ENCODE data around the gene KCNMA1.

Gene KCNMA1

DNA sequence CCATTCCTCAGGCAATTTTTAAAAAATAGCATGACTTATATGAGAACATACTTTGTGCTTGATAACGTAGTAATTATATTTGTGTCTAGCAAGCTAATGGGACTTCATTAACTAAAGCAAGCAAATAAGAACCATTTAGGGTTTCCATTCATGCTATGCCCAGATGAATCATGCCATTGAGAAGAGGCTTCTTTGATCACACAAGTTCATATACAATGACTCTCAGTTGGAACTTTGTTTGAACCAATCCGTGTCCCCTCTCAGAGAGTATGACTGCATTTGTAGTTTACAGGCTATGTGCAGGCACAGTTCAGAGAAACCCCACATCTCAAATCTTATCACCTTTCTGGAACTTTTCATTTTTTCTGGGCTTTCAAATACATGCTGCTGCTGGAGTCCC, 614.2 kb downstream of the KCNMA1 start:
- no peak for DNase-seq

DNA sequence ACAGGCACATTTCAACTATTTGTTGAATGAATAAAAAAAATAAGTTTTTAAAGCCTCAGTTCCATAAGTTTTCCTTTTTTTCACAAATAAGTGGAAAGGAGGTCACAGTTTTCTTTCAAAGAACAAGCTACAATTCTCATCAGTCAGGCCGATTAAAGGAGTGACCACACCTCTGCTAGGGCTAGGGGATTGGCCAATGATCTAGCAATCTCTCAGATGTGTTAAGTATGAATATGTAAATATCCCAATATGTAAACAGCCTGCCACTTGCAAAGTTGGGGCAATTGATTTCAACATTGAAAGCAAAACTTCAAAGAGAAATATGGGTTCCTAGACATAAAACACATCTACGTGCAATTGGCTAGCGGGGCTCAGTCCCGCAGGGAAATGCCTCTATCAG, 614.9 kb downstream of the KCNMA1 start:
- DNase-seq = no peak

DNA sequence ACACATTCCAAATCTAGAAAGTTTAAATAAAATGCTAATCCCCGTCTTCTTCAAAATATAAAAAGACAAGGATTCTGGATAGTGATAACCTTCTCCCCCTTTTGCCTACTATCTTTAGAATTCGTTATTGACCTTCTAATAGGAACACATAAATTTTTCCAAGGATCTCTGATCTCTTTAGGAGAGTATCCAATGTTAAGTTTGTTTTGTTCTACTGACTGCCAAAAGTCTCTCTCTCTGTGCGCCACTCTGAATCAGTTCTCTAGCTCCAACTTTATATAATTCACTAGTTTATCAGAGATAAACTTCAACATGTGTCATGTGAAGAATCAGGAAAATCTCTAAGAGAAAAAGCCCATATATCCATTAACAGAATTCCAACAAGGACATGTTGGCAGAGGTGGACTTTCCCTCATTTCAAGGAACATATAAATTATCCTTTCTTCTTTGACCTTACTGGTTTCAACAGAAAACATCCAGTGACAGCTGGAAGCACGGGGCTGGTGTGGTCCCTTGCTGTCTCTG, 615.6 kb downstream of the KCNMA1 start:
- no peak for DNase-seq

DNA sequence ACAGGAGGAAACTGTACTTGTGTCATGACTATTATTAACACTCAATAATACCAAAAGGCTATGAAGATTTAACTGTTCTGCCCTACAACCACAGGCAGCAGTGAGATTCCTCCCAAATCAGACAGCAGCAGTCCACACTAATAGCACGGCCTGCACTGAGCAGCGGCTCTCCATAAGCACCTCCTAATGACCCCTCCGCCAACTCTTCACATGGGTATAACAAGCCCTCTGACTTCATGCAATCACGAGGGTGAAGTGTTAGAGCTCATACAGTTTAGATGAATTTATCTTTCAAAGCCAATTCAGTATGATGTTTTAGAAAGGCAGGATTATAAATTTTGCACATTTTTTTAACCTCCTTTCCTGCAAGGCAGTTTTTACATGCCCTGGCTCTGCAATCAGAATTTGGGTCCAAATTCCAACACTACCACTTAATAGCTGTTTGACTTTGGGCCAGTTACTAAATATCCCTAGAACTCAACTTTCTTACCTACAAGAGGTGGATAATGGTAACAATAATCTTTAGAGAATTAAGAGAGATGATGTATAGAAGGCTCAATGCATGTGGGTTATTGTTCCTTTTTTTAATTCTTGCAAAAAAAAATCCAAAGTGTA, 617.1 kb downstream of the KCNMA1 start:
- DNase-seq = no peak

DNA sequence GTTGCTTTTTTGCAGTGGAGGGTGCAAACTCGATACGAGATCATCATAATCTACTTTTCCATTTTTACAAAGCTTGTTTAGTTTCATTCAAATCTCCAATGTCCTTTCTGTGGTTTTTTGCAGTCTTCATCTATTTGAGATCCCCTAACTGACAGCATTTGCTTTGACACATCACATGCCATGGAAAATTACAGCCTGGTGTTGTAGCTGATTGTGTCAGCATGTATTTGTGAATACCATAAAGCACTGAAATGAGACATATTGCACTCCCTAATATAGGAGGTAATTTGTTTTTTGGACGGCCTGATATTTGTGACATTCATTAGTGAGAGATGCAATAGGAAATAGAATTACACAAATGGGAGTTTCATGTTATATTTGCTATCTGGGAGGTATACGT, 620.8 kb downstream of the KCNMA1 start:
- DNase-seq = no peak

DNA sequence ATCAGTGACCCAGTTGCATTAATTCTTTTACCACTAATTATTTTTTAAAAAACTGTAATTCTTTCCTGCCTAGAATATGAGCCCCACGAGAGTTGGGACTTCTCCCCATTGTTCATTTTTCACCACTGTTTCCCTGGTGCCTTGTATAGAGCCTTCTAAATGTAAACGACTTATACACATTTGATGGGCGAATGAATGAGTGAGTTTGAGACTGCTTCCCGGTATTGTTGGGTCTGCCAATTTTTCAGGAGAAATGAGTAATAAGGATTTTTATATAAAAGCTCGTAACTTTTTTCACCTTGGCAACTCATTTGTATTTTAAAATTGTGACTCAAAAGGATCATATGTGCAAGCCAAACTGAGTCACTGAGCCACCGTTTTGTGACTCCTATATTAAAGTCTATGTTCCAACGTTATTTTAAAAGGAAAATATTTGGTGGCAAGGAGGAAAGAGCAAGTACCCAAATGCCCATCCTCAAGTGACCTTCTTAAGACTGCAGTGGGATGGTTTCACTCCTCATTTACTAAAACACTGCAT, 621.3 kb downstream of the KCNMA1 start:
- DNase-seq = no peak

DNA sequence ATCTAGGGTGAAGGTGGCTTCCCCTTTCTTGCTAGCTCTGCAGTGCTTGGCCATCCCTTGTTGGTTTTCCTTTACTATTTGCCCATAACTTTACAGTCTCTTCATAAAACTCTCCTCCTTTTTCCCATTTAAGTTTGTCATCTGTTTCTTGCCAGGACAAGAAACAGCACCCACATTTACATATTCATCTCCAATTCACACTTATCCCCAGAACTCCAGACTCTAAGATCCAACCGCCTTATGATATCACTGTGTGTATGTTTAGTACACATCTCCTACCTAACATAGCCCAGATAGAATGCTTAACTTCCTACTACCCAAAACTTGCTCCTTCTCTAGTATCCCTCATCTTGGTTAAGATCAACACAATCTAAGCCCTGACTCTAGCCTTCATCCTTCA, 622.2 kb downstream of the KCNMA1 start:
- no peak for DNase-seq

DNA sequence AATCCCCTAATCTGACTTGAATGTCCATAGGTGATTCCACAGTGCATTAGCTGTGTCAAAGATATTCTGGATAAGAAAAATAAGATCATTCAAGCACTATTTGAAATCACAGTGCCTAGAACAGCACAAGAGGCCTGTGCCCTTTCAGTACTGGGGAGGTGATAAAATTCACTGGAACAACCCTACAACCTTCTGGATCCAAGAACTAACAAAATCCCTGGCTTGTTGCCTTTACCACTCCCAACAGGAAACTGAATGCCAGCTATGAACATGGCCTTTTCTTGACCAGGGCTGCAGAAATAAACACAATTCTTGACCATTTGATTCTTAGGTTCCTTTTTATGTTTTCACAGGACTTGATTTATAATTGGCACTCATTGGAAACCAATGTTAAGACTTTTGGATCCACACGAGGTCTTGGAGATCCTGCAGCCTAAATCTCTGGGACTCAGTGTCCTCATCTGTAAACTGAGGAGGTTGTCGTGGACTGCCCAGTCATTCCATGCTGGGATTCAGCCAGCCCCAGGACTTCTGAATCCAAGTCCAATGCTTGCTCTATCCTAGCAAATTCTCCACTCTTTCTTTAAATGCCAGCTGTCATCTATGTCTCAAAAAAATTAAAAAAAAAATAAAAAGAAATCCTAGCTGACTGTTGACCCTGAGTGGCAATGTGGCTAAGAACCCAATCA, 624.7 kb downstream of the KCNMA1 start:
- no peak for DNase-seq

DNA sequence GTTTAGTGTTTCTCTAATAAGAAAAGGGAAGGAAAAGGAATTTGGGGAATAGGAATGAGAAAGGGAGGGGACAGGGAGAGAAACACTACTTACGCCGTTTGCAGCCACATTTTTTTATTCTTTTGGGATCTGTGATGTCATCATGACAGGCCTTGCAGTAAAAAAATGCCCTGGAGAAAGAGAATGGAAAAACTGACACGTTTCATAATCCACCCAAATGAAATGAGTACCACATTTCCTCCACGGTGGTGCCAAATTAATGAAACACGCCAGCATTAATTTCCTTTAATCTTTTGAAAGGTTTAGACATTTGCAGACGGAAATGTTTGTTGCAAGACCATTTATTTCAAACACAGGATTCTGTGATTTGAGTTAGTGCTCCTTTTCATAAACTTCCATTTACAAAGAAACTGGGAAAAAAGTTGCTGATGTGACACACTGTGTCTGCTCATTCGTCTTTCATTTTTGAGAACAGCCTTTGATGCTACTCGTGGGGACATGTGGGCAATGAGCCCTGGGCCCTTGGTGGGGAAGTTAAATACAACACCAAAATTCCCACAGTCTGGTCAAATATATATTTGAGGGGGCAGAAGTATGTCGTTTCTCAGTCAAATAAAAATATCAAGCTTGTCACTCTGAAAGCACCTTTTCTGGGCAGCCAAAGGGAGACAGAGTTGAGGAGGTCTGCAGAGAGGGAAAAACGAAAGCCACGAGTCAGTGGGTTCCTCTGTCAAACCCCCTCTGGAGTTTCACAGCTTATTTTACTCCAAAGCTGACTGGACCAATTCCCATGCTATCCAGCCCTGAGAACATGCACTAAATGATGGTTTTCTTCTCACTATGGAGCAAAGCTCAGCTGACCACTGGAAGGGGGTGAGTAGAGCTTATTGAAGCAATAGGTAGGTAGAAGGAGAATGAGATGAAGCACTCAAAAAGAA, 625.5 kb downstream of the KCNMA1 start:
- no peak for DNase-seq

DNA sequence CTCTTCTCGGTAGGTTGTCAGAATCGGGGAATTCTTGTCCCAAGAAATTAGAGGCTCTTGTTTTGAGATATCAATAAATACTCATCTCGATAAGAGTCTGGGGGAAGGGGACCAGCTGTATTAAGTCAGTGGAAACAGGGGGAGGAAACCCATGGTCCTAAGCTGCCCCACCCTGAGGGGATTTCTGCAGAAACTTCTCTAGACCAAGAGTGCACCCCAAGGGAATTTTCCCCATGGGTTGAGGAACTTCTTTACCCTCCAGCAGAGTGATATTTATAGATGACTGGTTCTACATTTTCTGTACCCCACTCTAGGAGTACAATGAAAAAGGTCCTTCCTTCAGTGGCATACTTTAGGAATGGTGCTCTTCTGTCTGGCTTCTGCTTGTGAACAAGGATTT, 627.2 kb downstream of the KCNMA1 start:
- no peak for DNase-seq

DNA sequence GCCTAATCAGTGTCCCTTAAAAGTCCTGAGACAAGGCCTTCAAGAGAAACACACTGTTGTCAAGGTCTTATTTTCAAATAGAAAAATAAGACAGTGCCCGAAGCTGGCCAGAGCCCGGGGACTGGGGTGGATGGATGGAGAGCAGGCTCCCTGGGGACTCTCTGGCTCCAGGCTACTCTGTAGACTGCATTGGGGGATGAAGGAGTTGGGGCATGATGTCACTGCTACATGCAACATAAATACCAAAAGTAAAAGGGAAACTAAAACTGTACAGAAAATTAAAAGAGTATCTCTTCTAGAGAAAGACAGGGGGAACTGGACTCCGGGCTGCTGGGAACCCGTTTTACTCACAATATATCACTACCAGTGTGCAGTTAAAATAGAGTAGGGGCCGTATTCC, 629.8 kb downstream of the KCNMA1 start:
- no peak for DNase-seq

DNA sequence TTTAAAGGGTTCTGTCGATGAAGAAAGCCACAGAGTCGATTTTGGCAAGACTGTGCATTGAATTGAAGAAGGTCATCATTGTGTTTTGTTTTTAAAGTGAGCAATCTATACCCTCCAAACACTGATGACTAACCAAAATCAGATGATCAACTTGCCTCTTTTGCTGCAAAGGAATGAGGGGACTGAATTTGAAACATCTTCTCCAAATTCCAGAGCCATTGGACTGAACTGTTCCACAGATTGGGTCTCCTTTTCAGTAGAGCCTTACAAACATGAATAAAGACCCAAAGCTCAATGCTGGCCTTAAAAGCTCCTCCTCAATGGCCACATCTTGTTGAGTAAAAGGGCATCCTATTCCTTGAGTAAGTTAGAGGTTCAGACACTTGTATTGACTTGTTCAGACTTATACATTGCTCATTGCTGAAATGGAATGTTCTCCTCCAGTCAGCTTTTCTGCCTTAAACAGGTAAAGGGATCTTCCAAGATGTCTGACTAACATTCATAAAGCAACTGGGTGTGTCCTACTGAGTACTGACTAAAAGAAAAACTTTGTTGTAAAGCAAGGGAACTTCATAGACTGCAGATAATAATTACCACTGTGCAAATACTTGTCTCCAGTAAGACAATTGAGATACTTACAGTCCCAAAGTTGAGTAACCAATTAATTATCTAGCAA, 630.6 kb downstream of the KCNMA1 start:
- no peak for DNase-seq

DNA sequence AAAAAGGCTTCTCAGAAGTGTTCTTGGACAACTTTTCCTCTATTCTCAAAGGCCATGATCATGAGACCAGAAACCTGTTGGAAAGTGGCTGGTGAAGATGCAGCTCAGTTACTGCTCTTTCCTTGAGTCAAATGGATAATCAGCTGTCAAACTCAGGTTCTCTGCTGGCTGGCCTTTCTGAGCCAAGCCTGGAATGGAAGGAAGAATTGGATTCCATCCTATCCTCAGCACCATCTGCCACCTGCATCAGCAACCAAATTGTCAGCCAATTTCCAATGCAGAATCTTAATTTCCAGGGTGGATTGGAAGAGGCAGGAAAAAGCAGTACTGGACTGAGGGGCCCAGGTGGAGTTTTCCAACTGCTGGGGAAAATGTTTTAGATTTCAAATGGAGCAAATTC, 631.7 kb downstream of the KCNMA1 start:
- DNase-seq = no peak

DNA sequence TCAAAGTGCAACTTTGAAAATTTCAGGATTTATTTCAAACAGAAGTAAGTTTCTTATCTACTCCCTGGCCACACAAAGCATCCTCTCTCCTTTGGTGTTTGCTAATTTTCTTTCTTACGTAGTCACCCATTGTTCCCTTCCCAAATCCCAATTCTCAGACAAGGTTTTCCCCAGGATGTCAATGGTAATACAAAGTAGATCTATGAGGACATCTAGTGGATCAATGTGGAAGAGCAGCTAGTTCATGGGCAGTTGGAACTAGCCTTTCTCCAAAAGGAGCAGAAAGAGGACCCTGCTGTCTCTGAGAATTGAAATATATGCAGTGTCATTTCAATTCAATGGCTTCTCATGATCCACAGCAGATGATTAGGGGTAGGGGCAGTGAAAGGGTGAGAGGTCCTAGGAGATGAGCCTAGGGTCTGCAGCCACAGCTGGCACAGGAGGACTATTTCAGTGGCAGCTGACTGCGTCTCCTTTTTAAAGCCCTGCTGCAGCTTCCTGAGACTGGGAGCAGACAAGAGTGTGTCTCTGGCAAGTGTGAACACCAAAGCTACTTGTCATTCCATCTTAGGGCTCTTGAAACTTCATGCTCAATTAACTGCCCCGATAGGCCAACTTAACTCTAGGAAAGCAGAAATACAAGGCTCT, 632.6 kb downstream of the KCNMA1 start:
- peak in 1 of 2 experiments; percentile 2 for DNase-seq

DNA sequence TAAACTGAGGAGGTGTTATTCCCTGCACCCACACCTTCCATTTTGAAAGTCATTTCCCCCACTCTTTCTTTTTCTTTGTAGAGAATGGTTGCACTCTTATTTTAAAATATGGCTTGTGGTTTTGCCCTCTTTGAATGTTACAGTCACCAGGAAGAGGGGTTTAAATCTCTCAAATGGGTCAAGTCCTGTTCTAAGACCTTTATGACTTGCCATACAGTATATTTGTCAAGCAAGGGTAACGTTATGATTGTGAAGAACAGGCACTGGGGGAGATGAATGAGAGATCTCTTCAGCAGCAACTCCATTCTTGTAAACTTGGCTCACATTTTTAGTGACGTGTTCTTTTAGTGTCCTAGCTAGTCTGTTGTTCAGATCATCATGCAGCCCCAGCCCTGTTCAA, 634.7 kb downstream of the KCNMA1 start:
- DNase-seq = no peak

DNA sequence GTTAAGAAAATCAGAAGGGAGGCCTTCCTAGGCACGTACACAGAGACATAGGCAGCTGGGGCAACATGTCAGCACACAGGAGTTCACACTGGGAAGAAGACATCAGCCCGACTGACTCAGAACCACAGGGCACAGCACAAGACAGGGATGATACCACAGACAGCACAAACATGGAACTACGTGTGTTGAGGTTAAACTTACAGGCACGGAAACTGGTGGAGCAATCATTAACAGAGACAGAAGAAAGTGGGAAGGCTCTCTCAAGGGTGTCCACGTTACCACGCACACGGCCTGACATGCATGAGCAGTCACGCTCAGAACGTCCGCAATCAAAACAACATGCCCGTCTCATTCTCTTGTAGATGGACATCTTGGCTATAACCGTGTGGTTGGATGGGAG, 636.4 kb downstream of the KCNMA1 start:
- DNase-seq = no peak

DNA sequence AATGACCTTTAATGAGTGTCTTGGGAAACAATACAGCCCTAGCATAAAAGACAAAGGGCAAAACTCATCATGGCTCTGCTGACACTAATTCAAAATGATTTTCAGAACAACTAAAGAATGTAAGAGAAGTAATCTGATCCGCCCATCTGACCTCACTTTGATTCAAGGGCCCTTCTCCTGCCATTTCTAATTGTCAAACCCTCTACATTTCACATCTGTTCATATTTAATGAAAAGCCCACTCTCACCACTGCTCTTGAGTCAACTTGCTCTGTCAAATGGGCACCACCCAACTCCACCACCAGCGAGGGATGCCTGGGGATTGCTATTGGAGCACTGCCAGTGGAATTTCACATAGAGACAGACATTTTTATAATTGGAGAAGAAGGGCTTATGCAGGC, 639.2 kb downstream of the KCNMA1 start:
- DNase-seq = peak; percentile 59 to 61

DNA sequence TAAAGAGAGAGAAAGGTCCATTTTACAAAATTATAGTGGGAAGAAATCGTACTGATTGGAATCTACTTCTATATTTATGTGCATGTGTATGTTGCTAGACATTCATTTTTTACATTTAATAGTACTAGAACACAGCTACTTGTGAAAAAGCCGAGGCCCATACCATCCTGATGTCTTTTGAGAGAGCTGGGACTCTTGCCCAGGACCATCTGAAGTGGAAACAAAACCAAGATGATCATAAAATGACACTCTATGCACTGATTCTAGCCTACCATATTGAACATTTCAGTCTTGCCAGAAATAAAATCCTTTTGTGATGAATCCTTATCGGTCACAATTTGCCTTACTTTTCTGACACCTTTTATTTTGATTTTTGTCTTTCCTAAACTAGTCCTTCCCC, 640.0 kb downstream of the KCNMA1 start:
- no peak for DNase-seq

DNA sequence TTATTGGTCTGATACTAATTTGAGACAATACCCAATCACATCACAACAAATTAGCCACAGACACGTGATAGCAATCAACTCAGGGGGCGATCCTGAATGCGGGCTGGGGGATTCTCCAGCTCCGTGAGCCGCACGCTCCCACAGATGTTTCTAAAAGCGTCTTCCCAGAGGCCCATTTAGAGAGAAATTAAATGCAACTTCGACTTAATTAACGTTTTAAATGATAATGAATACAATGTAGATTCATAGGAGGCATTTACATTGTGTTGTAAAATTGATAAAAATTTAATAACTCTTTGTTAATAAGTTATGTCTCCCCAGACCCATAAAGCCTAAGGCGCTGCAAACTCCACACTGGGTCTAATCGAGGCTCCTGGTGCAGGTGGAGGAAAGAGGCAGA, 642.6 kb downstream of the KCNMA1 start:
- DNase-seq = no peak

DNA sequence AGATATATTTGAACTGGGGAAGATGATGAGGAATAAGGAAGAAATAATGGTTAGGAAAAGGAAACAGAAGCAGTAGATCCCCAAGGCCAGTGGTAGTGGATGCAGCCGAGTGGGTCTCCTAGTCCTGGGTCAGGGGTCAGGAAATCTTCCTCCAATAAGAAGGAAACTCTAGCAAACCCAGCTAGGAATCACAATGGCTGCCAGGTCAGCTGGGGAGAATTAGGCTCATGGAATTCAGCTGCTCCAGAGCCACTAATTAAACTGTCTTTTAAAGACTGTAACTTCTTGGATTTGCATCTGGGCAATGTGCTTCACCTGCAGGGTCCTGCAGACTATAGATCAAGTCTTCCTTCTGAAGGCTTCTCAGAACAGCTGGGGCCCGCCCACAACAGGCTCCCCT, 644.4 kb downstream of the KCNMA1 start:
- DNase-seq = no peak

DNA sequence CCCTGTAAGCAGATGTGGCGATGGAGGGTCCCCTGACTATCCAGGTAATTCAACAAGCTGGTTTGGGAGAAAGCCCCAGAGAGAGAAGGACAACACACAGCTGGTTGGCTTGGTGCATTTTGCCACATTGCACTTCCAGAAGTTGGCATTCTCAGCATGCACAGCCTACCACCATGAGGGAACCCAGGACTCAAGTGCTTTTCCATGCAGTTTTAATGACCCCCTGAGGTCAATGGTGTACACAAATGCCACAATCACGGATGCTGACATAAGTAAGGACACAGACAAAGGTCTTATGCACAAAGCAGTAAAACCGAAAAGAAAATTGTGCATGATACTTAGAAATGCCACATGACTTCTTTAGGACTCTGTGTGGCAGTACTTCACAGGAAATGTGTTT, 645.1 kb downstream of the KCNMA1 start:
- no peak for DNase-seq

DNA sequence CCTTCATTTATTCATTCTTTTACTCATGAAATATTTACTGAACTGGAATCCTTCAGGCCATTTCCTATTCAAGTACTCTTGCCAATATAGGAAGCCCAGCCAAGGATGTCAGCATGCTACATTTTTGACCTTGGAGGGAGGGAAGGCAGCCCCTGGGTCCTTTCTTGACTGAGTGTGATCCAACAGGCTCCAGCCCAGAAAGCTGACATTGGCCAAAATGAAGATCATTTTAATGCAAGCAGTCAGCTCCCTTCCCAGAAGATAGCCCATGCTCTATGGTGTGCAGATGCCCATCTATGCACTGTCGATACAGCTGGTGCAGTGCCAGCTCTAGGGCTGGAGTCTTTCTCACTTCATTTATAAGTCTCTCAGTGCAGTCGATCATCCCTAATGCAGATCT, 646.0 kb downstream of the KCNMA1 start:
- DNase-seq = no peak
